Thoracic aorta (tissue), 2 donors: ENCODE results near the gene ITGA3. TPM values are rescaled to one million over a fixed set of nuclear protein-coding genes. Genes with fewer than 3 reads are reported as not detected.
A peak's percentile ranks its signal among the peaks of the same experiment; 100 is the strongest.

Experiments used
- ATAC-seq: fragments of 150-250 bp; one replicate; pipeline ENCODE4 v1.8.0; 2017; ENCODE audit warnings: low read depth; ENCODE audit not compliant: insufficient number of reproducible peaks, low FRiP score
- DNase-seq: peaks from one replicate; pipeline ENCODE4 v3.0.0-alpha.2; 2020; ENCODE audit warnings: low spot score
- H3K27ac ChIP-seq, 2 donors: fragments of 200-600 bp; sonication (generic); 1 replicate in 1 of 2; 2 replicates in 1 of 2; pipeline ENCODE4 v1.5.1; 2016; ENCODE audit warnings: mild to moderate bottlenecking in 2 of 2, moderate library complexity in 2 of 2
- H3K27me3 ChIP-seq: fragments of 200-600 bp; sonication (generic); replicated peaks from 2 replicates; pipeline ENCODE4 v1.6.0; 2016; ENCODE audit warnings: mild to moderate bottlenecking; ENCODE audit not compliant: insufficient read depth
- H3K36me3 ChIP-seq: fragments of 200-600 bp; sonication (generic); one replicate; pipeline ENCODE4 v1.5.1; 2016
- H3K4me1 ChIP-seq, 2 donors: fragments of 200-600 bp; sonication (generic); 1 replicate in 1 of 2; 2 replicates in 1 of 2; pipeline versions ENCODE4 v1.5.1 to v1.6.0; 2016; ENCODE audit warnings: low read depth in 2 of 2, mild to moderate bottlenecking in 1 of 2; ENCODE audit not compliant: control insufficient read depth in 1 of 2
- H3K4me3 ChIP-seq: fragments of 200-600 bp; sonication (generic); 2 replicates; pipeline ENCODE4 v1.5.1; 2016; ENCODE audit warnings: mild to moderate bottlenecking
- H3K9me3 ChIP-seq: fragments of 200-600 bp; sonication (generic); 2 replicates; pipeline ENCODE4 v1.5.1; 2016
- total RNA-seq, 2 donors: library from RNA; depleted of rRNA; stranded (reverse); fragments of >200 nt; gene quantifications; one replicate each; pipeline versions ENCODE4 v1.1.0 to v1.2.3, GENCODE V29; 2016
- TF ChIP-seq, protein P1 (sequence below): fragments of 200-600 bp; sonication (generic); IDR thresholded peaks from one replicate; pipeline ENCODE4 v1.5.1; 2019; ENCODE audit warnings: antibody characterized with exemption

Gene ITGA3
- total RNA-seq, 2 donors from 2014 or later = 197 to 260 TPM

DNA sequence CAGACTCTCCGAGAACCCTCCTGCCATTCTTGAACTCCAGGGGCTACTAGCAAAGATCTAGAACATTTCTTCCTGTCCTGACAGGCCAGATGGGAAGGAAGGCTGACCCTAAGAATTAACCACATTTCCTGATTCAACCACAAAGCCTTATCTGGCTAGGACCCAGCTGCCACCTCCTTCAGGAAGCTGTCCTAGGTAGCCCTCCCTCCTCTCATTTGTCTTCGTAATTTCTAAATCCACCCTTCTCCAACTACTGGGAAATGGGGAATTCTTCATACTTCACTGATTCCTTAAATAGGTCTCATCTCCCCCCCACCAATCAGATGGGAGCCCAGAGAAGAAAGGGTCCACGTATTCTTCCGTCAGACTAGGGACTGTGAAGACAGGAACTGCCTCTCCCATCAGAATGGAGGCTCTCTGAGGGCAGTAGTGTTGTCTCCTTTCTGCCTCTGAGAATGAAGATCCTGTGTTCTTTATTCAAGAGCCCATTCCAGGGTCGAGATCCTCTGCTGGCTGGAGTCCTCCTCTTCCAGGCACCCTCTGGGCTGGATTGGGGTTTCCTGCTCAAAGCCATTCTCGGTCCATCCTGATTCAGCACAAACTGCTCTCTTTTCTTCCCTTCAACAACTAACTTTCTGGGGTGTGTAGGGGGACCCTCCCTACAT lies 71.9 kb downstream of the ITGA3 start:
- Histone ChIP-seq H3K4me3 (no peak overlapping the region), H3K27me3 (no peaks in the 10 kb centered on the region), H3K27ac (no peak overlapping the region), H3K9me3 (no peaks in the 10 kb centered on the region), H3K4me1 (peaks cover 25 to 40% of the 10 kb centered on the region in 2 donors), H3K36me3 (no peaks in the 10 kb centered on the region)
- TF ChIP-seq, protein P1, sequence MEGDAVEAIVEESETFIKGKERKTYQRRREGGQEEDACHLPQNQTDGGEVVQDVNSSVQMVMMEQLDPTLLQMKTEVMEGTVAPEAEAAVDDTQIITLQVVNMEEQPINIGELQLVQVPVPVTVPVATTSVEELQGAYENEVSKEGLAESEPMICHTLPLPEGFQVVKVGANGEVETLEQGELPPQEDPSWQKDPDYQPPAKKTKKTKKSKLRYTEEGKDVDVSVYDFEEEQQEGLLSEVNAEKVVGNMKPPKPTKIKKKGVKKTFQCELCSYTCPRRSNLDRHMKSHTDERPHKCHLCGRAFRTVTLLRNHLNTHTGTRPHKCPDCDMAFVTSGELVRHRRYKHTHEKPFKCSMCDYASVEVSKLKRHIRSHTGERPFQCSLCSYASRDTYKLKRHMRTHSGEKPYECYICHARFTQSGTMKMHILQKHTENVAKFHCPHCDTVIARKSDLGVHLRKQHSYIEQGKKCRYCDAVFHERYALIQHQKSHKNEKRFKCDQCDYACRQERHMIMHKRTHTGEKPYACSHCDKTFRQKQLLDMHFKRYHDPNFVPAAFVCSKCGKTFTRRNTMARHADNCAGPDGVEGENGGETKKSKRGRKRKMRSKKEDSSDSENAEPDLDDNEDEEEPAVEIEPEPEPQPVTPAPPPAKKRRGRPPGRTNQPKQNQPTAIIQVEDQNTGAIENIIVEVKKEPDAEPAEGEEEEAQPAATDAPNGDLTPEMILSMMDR = no peak
- DNase-seq (no peak), ATAC-seq (no peak)

DNA sequence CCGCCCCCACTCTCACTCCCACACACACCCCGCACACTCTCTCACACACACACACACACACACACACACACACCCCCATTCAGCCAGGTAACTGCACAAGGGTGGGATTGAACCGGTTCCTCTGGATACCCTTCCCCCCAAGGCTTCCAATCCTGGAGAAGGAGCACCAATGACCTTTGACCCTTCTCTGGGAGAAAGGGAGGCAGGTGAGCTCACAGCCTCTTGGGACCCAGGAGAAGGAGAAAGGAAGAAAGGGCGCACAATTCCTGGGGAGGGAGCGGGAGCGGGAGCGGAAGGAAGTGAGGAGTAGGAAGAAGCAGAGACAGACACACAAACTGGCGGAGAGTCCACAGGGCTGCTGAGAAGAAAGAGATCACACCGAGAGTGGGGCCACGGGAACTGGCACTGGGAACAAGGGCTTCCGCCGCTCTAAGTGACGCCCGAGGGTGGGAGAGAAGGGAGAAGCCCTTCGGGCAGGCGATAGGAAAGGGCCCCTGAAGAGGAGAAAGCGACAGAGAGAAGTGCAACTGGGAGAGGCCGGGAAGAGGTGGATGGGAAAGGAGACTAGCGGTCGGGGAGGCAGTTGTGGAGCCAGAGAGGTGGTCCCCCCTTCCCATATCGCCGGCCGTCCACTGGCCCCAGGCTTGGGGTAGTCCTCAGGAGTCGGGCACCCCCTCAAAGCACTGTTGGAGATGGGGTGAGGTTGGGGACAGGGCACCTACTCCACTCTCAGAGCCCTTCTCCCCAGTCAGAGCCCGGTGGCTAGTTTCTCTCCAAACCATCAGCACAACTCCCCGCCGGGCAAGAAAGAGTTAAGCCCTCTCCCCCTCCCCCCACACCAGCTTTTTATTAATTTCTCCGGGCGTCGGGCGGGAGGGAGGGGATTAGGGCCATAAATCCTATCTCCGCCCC lies 72.8 kb downstream of the ITGA3 start:
- no peaks in the 10 kb centered on the region for H3K9me3 ChIP-seq
- H3K4me1 ChIP-seq = peaks cover 32 to 49% of the 10 kb centered on the region in 2 donors
- H3K27ac ChIP-seq = no peak overlapping the region
- peak overlapping the region; percentile 73 for H3K4me3 ChIP-seq
- no peaks in the 10 kb centered on the region for H3K36me3 ChIP-seq
- TF ChIP-seq, protein P1 = no peak
- DNase-seq (no peak), ATAC-seq (no peak)
- no peaks in the 10 kb centered on the region for H3K27me3 ChIP-seq

DNA sequence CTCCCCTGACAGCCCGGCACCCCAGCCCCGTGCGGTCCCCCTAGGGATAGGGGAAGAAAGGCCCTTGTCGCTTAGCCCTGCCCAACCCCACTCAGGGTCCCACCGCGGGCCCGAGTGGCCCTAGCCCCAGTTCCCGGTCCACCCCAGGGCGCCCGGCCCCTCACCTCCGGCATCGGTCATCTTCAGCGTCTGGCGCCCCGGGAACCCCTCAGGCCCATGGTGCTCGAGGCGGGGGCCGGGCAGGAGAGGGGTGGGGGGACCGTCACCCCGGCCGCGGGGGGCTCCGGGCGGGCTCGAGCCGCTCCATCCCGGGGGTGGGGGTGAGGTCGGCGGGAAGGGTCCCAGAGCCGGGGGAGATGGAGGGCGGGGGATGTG lies 73.4 kb downstream of the ITGA3 start:
- ATAC-seq = no peak
- H3K27me3 ChIP-seq = no peaks in the 10 kb centered on the region
- no peak for DNase-seq
- TF ChIP-seq, protein P1 = no peak
- no peak overlapping the region for H3K27ac ChIP-seq
- H3K4me3 ChIP-seq = peak overlapping the region; percentile 73
- peaks cover 38 to 55% of the 10 kb centered on the region in 2 donors for H3K4me1 ChIP-seq
- no peaks in the 10 kb centered on the region for H3K9me3 ChIP-seq
- no peaks in the 10 kb centered on the region for H3K36me3 ChIP-seq

DNA sequence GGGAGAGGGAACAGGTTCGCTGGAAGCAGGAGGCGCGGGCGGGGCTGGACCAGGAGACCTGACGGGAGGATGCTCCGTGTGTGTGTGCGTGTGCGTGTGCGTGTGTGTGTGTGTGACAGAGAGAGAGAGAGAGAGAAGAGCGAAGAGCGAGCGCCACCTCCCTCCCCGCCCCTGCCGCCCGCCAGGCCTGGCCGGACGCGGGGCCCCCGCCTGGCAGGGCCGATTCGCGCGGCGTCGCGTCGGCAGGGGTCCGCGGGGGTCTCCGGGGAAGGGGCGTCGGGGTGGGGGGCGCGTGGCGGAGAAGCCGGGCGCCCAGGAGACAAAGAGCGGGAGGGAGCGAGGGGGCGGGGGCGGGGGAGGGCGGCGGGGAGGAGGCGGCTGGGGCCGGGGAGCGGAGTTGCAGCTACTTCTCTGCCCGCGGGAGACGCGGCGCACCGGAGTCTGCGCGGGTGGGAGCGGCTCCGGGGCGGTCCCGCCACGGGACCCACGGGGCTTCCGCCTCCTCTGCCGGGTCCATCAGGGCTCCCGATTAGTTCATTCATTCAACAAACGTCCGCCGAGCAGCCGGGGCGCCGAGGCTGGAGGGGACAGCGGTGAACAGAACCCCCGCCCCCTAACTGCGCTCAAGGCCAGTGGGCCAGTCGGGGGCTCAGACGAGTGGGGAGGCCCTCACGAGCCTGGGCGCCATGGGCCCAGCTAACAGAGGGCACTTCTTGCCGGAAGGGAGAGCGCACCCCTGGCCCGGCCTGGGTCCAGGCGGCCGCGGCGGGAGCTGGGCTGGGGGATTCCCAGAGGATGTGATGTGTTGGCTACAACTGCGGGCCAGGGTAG lies 74.0 kb downstream of the ITGA3 start, which contains the start of gene SAMD14:
Gene SAMD14, minus strand, starts transcription at position 433 of the 831 bp plus-strand sequence. CDS start 5,201 bp downstream, outside the sequence.
- H3K36me3 ChIP-seq = peaks cover 5% of the 10 kb centered on the region
- peak within 1 kb of the TSS; percentile 73 for H3K4me3 ChIP-seq
- TF ChIP-seq, protein P1 = no peak
- no peaks in the 10 kb centered on the region for H3K27me3 ChIP-seq
- no peak within 1 kb of the TSS for H3K27ac ChIP-seq
- no peaks in the 10 kb centered on the region for H3K9me3 ChIP-seq
- DNase-seq (no peak), ATAC-seq (no peak)
- H3K4me1 ChIP-seq = peaks cover 38 to 61% of the 10 kb centered on the region in 2 donors
